Activated CD4-positive, alpha-beta T cell treated with anti-CD3 and anti-CD28 coated beads, Interleukin-2, amount 50 U/mL, for 4 hours (primary cell): Measurements from ENCODE around the gene RPL13.
"Not testable (repeated sequence)": the region's sequence is repeated elsewhere in the genome, so short reads cannot be mapped to it uniquely, and the experiment has no call there.

Experiments
- DNase-seq, 2 experiments: peaks; one replicate each; pipeline ENCODE4 v3.0.0-alpha.2; 2020

Gene RPL13

DNA sequence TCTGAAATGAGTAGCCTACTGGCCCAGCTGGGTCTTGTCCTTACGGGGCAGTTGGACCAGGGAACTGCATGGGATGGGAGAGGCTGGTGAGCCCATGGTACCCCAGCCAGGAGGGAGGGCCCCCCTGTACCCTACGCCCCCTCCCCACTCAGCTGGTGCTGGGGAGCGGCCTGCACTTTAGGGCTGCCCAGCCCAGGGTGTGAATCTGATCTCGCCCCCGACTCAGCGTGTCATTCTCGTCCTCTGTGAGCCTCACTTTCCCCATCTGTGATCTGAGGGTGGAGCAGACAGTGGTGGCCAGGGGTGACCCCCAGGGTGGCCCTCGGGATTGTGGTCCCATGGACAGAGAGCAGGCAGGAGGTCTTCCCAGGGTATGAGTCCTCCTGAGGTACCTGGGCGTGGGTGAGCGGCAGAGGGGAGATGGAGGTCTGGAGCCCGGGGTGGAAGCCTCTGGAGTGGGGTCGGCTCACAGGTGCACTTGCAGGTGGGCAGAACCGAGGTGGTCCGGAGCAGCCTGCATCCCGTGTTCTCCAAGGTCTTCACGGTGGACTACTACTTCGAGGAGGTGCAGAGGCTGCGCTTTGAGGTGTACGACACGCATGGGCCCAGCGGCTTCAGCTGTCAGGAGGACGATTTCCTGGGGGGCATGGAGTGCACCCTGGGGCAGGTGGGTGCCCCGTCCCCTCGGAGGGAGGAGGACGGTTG, 16.7 kb downstream of the RPL13 start:
- no peak for DNase-seq

DNA sequence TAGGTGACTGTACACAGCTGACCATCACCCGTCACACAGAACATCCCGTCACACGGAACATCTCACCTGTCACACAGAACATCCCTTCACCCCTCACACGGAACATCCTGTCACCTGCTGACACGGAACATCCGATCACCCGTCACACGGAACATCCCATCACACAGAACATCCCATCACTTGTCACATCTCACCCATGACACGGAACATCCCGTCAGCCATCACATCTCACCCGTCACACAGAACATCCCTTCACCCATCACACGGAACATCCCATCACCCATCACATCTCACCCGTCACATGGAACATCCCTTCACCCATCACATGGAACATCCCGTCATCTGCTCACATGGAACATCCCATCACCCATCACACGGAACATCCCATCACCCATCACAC, 18.9 kb downstream of the RPL13 start:
- no peak for DNase-seq

DNA sequence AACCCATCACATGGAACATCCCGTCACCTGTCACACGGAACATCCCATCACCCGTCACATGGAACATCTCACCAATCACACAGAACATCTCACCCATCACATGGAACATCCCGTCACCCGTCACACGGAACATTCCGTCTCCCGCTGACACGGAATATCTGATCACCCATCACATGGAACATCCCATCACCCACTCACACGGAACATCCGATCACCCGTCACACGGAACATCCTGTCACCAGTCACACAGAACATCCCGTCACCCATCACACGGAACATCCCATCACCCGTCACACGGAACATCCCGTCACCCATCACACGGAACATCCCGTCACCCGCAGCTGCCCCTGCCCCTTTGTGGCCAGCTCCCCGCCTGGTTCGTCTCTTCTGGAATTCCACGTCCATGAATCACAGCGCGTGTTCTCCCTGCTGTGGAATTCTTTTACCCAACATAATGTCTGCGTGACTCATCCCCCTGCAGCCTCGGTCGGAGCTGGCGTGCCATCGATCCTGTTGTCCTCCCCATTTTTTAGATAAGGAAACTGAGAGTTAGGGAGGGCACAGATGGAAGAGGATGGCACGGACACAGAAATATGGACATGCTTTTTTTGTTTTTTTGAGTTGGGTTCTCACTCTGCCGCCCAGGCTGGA, 20.7 kb downstream of the RPL13 start:
- no peak for DNase-seq

DNA sequence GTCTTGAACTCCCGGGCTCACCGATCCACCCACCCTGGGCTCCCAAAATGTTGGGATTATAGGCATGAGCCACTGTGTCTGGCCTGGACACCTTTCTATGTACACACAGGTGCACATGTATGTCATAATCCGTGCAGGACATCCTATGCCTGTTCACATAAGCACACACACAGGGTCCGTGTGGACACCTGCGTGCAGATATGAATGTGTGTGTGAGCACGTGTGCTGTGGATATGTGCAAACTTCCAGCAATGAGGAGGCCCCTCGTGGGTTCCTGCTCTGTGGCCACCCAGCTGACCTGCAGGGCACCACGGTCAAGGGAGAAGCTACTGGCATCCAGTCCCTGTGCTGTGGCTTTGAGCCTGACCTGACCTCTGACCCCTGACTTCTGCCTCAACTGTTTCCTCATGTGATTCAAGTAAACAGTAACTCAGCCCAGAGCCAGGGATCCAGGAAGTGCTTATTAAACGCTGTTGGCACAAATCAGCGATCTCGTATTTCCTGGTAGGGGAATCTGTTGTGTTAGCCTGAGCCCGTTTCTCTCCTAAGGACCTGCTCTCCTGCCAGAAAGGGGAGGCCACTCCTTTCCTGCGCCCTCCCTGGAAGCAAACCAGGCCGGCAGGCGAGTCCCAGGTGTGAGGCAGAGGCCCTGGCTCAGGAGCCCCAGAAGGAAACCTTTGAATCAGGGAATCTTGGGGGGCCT, 21.5 kb downstream of the RPL13 start:
- no peak for DNase-seq

DNA sequence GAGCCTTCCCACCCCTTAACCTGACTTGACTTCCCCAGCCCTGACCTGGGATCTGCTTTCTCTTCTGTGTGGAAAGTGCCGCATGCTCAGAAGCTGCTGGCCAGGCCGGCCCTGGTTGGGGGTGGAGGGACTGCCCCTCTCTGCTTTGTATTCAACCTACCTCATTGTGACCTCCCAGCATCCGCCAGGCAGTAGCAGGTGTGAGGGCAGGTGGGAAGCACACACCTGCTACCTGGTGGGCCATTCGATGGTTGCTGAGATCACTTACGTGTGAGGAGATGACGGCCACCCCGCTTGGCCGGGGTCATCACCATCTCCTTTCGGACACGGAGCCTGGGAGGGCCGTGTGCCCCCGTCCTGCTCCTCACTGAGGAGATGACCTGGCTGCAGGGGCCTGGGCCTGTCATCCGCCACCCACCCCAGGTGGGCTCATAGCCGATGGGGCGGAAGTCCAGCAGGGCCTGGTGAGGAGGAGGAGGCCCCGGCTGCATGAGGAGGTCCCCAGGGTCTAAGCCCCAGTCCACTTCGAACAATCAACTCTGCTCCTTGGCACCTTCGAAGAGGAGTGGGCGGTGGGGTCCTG, 22.2 kb downstream of the RPL13 start:
- DNase-seq: no peak

DNA sequence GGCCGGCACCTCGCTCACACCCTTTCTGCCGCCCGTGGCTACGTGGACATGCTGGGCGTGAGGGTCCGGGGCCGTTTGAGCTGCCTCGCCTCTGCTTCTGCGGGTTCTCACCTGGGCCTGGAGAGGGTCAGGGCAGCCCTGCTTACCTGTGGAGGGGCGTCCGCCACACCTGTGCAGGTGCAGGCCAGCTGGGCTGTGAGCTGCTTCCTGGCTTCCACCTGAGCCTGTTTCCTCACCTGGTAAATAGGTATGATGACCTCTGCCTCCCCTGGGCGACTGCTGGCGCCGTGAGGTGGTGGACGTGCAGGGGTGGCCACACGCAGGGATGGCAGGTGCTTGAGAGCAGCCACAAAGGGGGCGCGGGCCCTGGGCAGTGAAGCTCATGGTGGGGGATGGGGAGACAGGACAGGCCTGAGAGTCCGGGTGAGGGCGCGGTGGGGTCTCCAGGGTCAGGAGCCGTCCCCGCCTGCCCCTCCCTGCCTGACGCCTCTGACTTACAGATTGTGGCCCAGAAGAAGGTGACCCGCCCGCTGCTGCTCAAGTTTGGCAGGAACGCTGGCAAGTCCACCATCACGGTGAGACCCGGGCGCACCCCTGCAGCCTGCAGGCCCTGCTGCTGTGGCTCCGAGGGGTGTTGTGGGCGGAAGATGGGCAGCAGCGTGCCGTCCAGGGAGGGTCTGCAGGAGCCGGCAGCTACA, 22.9 kb downstream of the RPL13 start:
- DNase-seq: no peak

DNA sequence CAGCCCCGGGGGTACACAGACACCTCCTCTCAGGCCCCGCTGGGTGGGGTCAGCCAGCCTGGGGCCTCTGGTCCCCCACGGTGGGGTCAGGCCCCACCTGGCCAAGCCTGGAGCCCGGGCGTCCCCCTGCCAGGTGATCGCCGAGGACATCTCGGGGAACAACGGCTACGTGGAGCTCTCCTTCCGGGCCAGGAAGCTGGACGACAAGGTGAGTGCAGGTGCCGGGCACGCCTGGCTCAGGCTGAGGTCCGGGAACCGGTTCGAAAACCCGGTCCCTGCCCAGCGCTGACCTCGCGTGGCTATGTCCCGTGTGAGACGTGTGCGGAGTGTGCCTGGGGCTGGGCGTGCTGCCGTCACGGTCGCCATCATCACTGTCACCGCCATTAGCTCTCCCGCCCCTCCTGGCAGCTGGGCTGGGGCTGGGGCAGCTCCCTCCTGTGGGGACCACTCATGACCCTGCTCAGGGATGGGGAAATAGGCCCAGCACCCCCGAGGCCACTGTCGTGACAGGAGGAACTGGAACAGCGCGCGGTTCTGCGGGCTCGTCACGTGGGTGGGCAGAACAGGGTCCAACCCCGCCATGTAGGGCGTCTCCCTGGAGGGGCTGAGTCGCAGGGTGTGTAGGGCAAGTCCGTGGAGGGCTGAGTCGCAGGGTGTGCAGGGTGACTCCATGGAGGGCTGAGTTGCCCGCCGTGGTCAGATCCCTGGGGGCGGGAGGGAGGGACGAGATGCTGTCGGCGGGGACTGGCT, 23.6 kb downstream of the RPL13 start:
- no peak for DNase-seq

DNA sequence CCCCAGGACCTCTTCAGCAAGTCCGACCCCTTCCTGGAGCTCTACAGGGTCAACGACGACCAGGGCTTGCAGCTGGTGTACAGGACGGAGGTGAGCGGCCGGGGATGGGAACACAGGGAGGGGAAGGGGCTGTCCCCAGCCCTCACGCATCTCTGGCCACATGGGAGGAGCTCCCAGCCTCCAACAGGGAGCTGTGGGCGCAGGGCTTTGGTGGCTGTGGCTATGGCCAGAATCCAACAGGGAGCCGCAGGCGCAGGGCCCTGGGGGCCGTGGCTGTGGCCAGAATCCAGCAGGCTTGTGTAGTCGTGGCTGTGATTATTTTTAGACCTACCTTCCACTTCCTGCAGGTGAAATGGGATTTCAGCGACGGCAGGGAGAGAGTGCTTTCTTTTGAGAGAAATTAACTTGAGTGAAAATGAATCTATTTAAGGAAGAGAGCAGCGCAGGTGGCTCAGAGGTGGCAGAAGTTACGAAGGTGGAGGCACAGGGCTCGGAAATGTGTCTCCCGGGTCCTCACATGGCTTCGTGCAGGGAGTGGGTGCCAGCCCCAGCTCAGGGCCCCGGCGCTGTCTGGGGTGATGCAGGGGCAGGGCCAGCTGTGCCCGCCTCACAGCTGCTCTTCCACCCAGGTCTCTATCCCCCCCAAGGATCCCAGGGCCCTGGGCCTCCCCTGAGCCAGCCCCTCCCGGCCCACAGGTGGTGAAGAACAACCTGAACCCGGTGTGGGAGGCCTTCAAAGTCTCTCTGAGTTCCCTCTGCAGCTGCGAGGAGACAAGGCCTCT, 24.5 kb downstream of the RPL13 start:
- no peak for DNase-seq

DNA sequence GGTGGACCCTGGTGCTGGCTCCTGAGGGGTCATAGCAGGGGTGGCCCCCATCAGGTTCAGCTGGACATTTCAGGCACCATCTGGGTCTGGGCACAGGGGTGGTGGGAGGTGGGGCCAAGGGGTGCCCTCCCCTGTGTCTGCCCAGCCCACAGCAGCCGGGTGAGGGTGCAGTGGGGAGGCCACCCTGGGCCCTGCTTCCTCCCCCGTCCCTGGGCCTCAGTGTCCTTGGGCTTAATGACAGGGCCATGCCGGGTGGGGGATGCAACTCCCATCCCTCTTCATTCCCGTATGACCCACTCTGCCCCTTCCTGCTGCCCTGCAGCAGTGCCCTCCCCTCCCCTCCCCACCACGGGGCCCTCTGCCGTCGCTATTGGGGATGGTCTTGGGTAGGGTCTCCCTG, 25.7 kb downstream of the RPL13 start:
- no peak for DNase-seq

DNA sequence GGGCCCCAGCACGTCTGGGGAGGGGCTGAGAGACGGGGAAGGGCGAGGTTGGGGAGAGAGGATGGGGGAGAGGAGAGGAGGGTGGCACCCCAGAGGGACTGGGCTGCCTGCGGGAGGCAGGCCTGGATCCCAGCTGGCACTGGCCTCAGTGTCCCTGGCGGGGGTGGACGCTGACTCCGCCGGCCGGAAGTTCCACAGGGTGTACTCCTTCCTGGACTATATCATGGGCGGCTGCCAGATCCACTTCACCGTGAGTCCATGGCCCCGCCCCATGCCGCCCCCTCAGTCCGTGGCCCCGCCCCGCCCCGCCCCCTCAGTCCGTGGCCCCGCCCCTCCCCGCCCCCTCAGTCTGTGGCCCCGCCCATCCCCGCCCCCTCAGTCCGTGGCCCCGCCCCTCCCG, 26.4 kb downstream of the RPL13 start:
- DNase-seq: no peak

DNA sequence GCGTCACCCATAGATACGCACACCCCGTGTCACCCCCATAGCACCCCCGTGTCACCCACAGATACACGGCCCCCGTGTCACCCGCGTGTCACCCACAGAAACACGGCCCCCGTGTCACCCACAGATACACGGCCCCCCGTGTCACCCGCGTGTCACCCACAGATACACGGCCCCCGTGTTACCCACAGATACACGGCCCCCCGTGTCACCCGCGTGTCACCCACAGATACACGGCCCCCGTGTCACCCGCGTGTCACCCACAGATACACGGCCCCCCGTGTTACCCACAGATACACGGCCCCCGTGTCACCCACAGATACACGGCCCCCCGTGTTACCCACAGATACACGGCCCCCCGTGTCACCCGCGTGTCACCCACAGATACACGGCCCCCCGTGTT, 27.2 kb downstream of the RPL13 start:
- not testable (repeated sequence) for DNase-seq

DNA sequence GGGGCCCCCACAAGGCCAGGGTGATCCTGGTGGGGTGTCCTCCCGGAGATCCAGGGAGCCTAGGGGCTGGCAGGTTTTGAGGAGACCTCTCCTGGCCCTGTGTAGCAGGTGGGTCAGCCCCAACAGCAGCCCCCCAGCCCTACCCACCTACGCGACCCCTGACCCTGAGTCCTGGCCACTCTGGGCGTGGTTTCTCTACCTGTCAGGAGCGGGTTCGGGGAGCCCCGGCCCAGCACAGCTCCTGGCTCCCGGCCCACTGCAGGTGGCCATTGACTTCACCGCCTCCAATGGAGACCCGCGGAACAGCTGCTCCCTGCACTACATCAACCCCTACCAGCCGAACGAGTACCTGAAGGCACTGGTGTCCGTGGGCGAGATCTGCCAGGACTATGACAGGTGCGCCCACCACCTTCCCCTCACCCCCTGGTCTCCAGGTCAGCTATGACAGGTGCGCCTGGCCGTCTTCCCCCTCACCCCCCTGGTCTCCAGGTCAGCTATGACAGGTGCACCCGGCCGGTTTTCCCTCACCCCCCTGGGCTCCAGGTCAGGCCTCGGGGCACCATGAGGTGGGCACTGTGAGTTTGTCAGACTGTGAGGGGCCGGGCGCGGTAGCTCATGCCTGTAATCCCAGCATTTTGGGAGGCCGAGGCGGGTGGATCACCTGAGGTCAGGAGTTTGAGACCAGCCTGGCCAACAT, 28.1 kb downstream of the RPL13 start:
- DNase-seq: no peak

DNA sequence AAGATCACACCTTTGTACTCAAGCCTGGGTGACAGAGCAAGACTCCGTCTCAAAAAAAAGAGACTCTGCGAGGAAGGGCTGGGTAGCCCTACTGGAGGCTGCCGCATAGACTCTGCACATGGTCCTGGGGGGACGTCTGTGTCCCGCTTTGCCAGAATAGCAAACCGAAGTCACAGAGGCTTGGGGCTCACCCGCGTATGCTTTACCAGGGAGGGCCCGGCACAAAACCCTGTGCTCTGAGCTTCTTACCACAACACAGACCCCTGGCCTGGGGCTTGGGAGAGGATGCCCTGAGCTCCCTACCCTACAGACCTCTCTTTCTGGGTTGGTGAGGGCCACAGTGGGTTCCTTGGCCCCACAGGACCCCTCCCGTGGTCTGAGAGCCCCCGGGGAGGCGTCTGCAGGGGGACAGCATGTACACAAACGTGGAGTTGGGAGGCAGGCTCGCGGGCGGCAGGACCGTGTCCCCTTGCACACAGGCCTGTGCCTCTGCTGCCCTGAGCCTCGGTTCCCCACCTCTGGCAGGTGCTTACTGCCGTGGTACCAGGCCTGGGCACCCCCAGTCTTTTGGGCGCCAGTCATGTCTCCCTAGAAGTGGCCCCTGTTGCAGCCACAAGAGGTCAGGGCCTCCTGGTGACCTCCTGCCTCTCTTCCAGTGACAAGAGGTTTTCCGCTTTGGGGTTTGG, 28.9 kb downstream of the RPL13 start:
- no peak for DNase-seq

DNA sequence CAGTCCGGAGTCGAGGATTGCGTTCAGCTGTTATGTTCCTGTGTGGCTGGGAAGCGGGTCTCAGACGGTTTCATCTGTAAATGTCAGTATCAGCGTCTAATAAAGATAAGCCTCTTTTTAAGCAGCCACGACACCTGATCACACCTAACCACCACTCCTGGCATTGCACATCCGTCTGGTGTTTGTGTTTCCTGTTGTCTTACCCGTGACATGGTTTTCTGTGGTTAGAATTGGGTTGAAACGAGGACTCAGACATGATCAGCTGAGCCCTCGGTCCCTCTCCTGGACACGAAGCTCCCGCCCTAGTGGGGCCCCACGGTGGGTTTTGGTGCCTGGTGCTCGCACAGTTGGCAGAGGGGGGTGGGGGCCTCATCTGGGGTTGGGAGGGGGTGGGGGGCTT, 33.4 kb downstream of the RPL13 start:
- peak; percentile 16 to 19 for DNase-seq

DNA sequence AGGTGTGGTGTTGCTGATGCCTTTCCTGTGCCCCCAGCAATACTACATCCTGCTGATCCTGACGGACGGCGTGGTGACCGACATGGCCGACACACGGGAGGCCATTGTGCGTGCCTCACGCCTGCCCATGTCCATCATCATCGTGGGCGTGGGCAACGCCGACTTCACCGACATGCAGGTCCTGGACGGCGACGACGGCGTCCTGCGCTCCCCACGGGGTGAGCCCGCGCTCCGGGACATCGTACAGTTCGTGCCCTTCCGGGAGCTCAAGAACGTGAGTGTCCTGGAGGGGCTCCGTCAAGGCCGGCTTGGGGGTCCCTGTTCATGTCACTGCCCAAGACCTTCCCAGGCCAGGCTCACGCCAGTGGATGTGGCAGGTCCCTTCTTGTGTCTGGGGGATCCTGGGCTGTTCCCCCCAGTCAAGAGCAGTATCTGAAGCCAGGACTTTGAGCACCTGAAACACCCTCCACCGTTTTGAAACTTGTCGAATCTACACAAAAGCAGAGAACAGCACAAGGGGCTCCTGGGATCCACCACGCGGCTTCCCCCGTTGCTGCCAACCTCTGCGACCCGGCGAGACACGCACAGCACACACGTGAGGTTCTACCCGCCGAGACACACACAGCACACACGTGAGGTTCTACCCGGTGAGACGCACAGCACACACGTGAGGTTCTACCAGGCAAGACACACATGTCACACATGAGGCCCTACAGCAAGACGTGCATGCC, 35.0 kb downstream of the RPL13 start:
- no peak for DNase-seq

DNA sequence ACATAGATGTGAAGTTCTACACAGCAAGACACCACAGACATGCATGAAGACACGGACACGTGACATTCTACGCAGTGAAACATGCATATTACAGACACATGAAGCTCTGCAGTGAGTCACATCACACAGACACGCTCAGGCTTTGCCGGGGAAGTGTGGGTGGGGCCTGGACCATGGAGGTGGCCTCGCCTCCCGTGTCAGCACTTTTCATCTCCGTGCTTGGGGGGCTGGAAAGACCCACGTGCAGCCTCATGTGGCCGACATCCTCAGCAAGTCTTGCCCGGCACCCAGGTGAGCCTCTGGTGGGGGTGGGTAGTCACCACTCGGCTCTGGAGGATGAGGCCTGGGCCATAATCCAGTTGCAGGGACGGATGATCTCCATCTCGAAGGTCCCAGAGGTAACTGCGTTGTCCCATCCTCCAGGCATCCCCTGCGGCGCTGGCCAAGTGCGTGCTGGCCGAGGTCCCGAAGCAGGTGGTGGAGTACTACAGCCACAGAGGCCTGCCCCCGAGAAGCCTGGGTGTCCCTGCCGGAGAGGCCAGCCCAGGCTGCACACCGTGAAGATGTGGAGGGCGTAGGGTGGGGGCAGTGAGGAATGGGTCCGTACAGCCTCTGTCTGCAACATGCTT, 35.7 kb downstream of the RPL13 start:
- no peak for DNase-seq

DNA sequence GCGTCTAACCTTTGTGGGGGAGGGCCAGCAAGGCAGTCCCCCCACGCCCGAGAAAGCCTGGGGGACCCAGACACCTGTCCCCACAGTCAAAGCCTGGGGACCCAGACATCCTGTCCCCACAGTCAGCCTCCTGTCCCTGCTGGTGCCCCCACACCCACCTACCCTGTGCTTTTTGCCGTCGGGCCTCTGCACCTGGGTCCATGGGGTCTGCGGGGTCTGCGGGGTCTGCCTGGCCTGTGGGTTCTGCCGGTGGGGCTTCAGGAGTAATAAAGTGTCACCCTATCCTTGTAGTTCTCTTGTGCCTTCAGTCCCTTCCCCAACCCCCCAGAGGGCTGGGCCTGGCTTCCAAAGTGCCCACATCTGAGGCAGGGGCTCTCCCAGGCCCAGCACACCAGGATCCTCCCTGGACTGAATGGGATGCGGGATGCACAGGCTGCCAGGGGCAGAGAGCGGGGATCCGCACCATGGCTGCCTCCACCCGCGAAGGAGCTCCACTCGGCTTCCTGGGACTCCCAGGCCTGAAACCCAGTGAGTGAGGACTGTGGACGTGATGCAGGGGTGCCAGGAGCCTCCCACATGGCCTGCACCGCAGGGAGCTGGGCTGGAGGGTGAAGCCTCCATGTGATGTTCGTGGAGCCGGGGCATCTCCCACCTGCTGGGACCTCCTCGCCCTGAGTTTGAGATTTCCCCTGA, 36.6 kb downstream of the RPL13 start:
- DNase-seq: no peak

DNA sequence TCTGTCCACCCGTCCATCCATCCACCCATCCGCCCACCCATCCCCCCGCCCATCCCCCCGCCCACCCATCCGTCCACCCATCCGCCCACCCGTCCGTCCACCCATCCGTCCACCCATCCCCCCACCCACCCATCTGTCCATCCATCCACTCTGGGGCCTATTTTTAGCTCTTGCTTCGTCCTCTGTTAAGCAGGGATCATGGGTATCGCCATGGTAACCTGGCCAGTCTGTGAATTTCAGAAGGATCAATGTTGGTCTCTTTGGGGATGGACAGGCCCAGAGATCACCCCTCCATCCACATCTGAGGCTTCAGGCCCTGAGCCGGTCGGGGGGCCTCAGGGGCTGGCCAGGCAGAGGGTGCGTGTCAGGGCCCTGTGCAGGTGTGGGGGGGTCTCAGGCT, 37.7 kb downstream of the RPL13 start:
- DNase-seq: no peak

DNA sequence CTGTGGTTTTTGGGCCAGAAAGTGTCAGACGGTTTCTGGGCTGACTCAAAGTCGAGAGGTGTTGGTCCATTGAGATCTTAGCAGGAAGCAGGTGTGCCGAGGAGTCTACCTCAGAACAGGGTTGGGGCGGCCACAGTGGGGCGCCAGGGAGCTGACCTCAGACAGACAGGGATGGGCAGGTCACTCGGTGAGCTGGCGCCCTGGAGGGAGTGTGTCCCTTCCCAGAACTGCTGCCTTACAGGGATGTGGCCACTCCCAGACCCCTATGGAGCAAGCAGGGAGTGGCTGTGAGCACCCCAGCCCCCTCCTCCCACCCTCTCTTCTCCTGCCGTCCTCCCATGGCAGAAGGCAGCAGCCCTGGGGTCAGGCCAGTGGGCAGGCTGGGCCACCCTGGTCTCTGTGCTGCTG, 39.0 kb downstream of the RPL13 start:
- DNase-seq: no peak
